ENCODE data around the gene SEMA3C.

The SEMA3C gene

GRCh38 chr7:80748363-80749042, 170.3 kb downstream of the SEMA3C start:
- DNase-seq (ENCODE audit: low read depth in 2 of 3, low spot score in 1 of 3) = no peak

GRCh38 chr7:80740778-80741545, 177.9 kb downstream of the SEMA3C start:
- DNase-seq (ENCODE audit: low read depth in 2 of 3, low spot score in 1 of 3) = no peak

- no peak for DNase-seq (ENCODE audit: low read depth in 2 of 3, low spot score in 1 of 3)
These were observed 182.3 kb downstream of the SEMA3C start for GRCh38 chr7:80736371-80737125.

- no peak for DNase-seq (ENCODE audit: low read depth in 2 of 3, low spot score in 1 of 3)
These were observed 183.5 kb downstream of the SEMA3C start for GRCh38 chr7:80735330-80735729.

GRCh38 chr7:80734011-80734410, 184.8 kb downstream of the SEMA3C start:
- no peak for DNase-seq (ENCODE audit: low read depth in 2 of 3, low spot score in 1 of 3)

GRCh38 chr7:80733333-80733915, 185.4 kb downstream of the SEMA3C start:
- DNase-seq (ENCODE audit: low read depth in 2 of 3, low spot score in 1 of 3) = no peak

- DNase-seq (ENCODE audit: low read depth in 2 of 3, low spot score in 1 of 3) = no peak
These were observed 186.2 kb downstream of the SEMA3C start for GRCh38 chr7:80732630-80733029.

- DNase-seq (ENCODE audit: low read depth in 2 of 3, low spot score in 1 of 3) = no peak
These were observed 187.6 kb downstream of the SEMA3C start for GRCh38 chr7:80731281-80731680.

- no peak for DNase-seq (ENCODE audit: low read depth in 2 of 3, low spot score in 1 of 3)
These were observed 189.1 kb downstream of the SEMA3C start for GRCh38 chr7:80729591-80730320.

GRCh38 chr7:80726666-80727065, 192.2 kb downstream of the SEMA3C start:
- DNase-seq (ENCODE audit: low read depth in 2 of 3, low spot score in 1 of 3) = no peak

- DNase-seq (ENCODE audit: low read depth in 2 of 3, low spot score in 1 of 3) = no peak
These were observed 193.7 kb downstream of the SEMA3C start for GRCh38 chr7:80725181-80725611.

GRCh38 chr7:80724249-80724871, 194.5 kb downstream of the SEMA3C start:
- no peak for DNase-seq (ENCODE audit: low read depth in 2 of 3, low spot score in 1 of 3)

GRCh38 chr7:80722616-80723195, 196.1 kb downstream of the SEMA3C start:
- DNase-seq (ENCODE audit: low read depth in 2 of 3, low spot score in 1 of 3) = no peak

GRCh38 chr7:80721883-80722615, 196.8 kb downstream of the SEMA3C start:
- no peak for DNase-seq (ENCODE audit: low read depth in 2 of 3, low spot score in 1 of 3)

- no peak for DNase-seq (ENCODE audit: low read depth in 2 of 3, low spot score in 1 of 3)
These were observed 198.7 kb downstream of the SEMA3C start for GRCh38 chr7:80720146-80720545.

GRCh38 chr7:80719261-80719660, 199.6 kb downstream of the SEMA3C start:
- DNase-seq (ENCODE audit: low read depth in 2 of 3, low spot score in 1 of 3) = no peak

GRCh38 chr7:80711531-80711930, 207.3 kb downstream of the SEMA3C start:
- DNase-seq (ENCODE audit: low read depth in 2 of 3, low spot score in 1 of 3) = no peak

- DNase-seq (ENCODE audit: low read depth in 2 of 3, low spot score in 1 of 3) = no peak
These were observed 210.7 kb downstream of the SEMA3C start for GRCh38 chr7:80708123-80708522.

GRCh38 chr7:80707318-80707717, 211.5 kb downstream of the SEMA3C start:
- no peak for DNase-seq (ENCODE audit: low read depth in 2 of 3, low spot score in 1 of 3)

Data from stimulated activated CD4-positive, alpha-beta T cell treated with anti-CD3 and anti-CD28 coated beads, Interleukin-12 subunit alpha, Interleukin-12 subunit beta, amount 100 ng/mL, for 48 hours (primary cell).